Karpas-422 (cell line): ENCODE measurements around the gene SH3PXD2B. TPM values are rescaled to one million over a fixed set of nuclear protein-coding genes. Genes with fewer than 3 reads are reported as not detected.
"Not testable (repeated sequence)": the region's sequence is repeated elsewhere in the genome, so short reads cannot be mapped to it uniquely, and the experiment has no call there.

Source experiments
- DNase-seq: peaks from one replicate; pipeline ENCODE4 v3.0.0-alpha.2; 2015
- H2AFZ ChIP-seq: fragments of 200-600 bp; sonication (generic); 2 replicates; pipeline ENCODE4 v1.6.1; 2014; ENCODE audit warnings: antibody characterized with exemption, low read length, mixed read lengths
- H3K27ac ChIP-seq: fragments of 200-600 bp; sonication (generic); 2 replicates; pipeline ENCODE4 v1.5.1; 2014; ENCODE audit warnings: mild to moderate bottlenecking, low read length, moderate library complexity
- H3K27me3 ChIP-seq: fragments of 200-600 bp; sonication (generic); 2 replicates; pipeline ENCODE4 v1.6.1; 2014; ENCODE audit warnings: low read length, mixed read lengths
- H3K36me3 ChIP-seq: fragments of 200-600 bp; sonication (generic); 2 replicates; pipeline ENCODE4 v1.6.1; 2014; ENCODE audit warnings: low read length, mixed read lengths; ENCODE audit not compliant: insufficient read depth
- H3K4me1 ChIP-seq: fragments of 200-600 bp; sonication (generic); 2 replicates; pipeline ENCODE4 v1.6.1; 2014; ENCODE audit warnings: mild to moderate bottlenecking, low read length, mixed read lengths
- H3K4me2 ChIP-seq: fragments of 200-600 bp; sonication (generic); 2 replicates; pipeline ENCODE4 v1.6.1; 2014; ENCODE audit warnings: low read length, low read depth, mild to moderate bottlenecking; ENCODE audit not compliant: poor library complexity, severe bottlenecking
- H3K4me3 ChIP-seq: fragments of 200-600 bp; sonication (generic); 2 replicates; pipeline ENCODE4 v1.5.1; 2014; ENCODE audit warnings: mild to moderate bottlenecking, antibody characterized with exemption, low read length, mixed read lengths
- H3K79me2 ChIP-seq: fragments of 200-600 bp; sonication (generic); 2 replicates; pipeline ENCODE4 v1.6.1; 2014; ENCODE audit warnings: mild to moderate bottlenecking, low read length, mixed read lengths
- H3K9ac ChIP-seq: fragments of 200-600 bp; sonication (generic); 2 replicates; pipeline ENCODE4 v1.6.0; 2014; ENCODE audit warnings: low read length
- H3K9me2 ChIP-seq: fragments of 200-600 bp; sonication (generic), shearing (Covaris generic); replicated peaks from 2 replicates; pipeline ENCODE4 v1.6.0; 2014; ENCODE audit warnings: mild to moderate bottlenecking, low read length, moderate library complexity; ENCODE audit not compliant: insufficient read depth
- H3K9me3 ChIP-seq: fragments of 300-700, 200-600 bp; sonication (generic); 2 replicates; pipeline ENCODE4 v1.6.1; 2014; ENCODE audit warnings: low read length, mixed read lengths
- H4K20me1 ChIP-seq: fragments of 200-600 bp; sonication (generic); 2 replicates; pipeline ENCODE4 v1.6.1; 2014; ENCODE audit warnings: mild to moderate bottlenecking, antibody characterized with exemption, low read length, low read depth; ENCODE audit not compliant: insufficient read depth
- total RNA-seq: library from RNA; depleted of rRNA; stranded (reverse); fragments of >200 nt; shearing (Covaris generic); gene quantifications from 2 replicates; pipeline ENCODE4 v1.2.3, GENCODE V29; 2014; ENCODE audit warnings: low replicate concordance

The SH3PXD2B gene
- total RNA-seq, 1 experiment from 2014 or later = 0.15 TPM

DNA sequence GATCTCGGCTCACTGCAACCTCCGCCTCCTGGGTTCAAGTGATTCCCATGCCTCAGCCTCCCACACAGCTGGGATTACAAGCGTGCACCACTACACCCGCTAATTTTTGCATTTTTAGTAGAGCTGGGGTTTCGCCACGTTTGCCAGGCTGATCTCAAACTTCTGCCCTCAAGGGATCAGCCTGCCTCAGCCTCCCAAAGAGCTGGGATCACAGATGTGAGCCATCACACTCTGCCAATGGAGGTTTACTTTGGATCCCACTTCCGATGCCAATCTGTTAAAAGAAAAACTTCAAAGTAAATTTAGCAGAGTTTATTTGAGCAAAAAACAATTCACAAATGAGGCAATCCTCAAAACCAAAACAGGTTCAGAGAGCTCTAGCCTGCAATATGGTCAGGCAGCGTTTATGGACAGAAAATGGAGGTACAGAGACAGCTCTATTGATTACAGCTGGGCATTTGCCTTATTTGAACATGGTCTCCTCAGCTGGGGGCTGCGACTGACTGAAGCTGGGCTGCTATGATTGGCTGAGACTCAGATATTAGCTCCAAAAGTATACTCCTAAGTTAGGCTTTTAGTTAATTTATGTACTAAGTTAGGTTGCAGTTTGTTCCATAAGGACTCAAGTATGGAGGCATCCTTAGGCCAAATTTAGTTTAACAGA, 152.1 kb downstream of the SH3PXD2B start:
- H4K20me1 ChIP-seq = no peaks in the 10 kb centered on the region
- no peaks in the 10 kb centered on the region for H3K79me2 ChIP-seq
- H3K4me3 ChIP-seq = no peak overlapping the region
- H3K36me3 ChIP-seq = no peaks in the 10 kb centered on the region
- no peak overlapping the region for H2AFZ ChIP-seq
- no peak overlapping the region for H3K9ac ChIP-seq
- no peaks in the 10 kb centered on the region for H3K4me1 ChIP-seq
- DNase-seq = no peak
- H3K4me2 ChIP-seq = no peak overlapping the region
- H3K9me2 ChIP-seq = no peaks in the 10 kb centered on the region
- no peak overlapping the region for H3K27ac ChIP-seq
- no peaks in the 10 kb centered on the region for H3K27me3 ChIP-seq
- no peaks in the 10 kb centered on the region for H3K9me3 ChIP-seq

DNA sequence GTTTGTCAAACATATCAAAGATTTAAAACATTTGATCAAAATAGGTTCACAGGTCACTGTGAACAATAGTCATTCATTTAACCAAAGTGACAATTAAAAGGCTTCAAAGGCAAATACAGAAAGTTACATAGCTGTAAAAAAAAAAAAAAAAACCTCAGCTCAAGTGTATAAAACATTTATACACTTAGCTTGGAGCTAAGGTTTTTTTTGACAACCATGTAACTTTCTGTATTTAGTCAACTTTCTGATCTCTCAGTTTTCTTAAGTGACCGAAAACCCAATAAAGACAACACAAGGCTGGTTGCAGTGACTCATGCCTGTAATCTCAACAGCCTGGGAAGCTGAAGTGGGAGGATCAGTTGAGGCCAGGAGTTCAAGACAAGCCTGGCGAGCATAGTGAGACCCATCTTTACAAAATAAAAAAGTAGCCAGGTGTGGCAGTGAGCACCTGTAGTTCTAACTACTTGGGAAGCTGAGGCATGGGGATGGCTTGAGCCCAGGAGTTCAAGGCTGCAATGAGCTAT, 154.3 kb downstream of the SH3PXD2B start:
- no peak overlapping the region for H2AFZ ChIP-seq
- H4K20me1 ChIP-seq = no peaks in the 10 kb centered on the region
- H3K9me2 ChIP-seq = no peaks in the 10 kb centered on the region
- no peaks in the 10 kb centered on the region for H3K79me2 ChIP-seq
- no peaks in the 10 kb centered on the region for H3K4me1 ChIP-seq
- H3K27me3 ChIP-seq = no peaks in the 10 kb centered on the region
- no peak for DNase-seq
- H3K4me2 ChIP-seq = no peak overlapping the region
- no peak overlapping the region for H3K4me3 ChIP-seq
- no peak overlapping the region for H3K9ac ChIP-seq
- no peaks in the 10 kb centered on the region for H3K36me3 ChIP-seq
- no peaks in the 10 kb centered on the region for H3K9me3 ChIP-seq
- H3K27ac ChIP-seq = no peak overlapping the region

DNA sequence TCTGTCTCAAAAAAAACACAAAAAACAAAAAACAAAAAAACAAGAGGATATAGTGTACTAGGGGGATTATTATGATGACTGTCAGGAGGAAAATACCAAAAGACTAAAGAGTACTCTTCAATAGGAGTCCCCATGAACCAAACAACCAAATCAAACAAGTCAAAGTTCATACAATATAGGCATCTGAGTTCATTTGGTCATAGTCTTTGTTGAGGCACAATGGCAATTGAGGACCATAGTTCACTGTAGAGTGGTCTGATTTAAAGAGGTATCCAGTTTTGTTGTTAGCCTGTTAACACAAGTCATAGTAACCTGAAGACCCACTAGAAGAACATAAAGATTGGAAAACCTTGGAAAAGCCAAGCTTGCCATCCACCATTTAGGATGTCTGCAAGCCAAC, 159.5 kb downstream of the SH3PXD2B start:
- H3K27ac ChIP-seq = no peak overlapping the region
- H3K4me1 ChIP-seq = 0 out of 2 replicates have a peak, but pooled peaks cover 3% of the 10 kb centered on the region
- no peaks in the 10 kb centered on the region for H3K36me3 ChIP-seq
- H4K20me1 ChIP-seq = no peaks in the 10 kb centered on the region
- H3K27me3 ChIP-seq = no peaks in the 10 kb centered on the region
- H3K9me2 ChIP-seq = no peaks in the 10 kb centered on the region
- no peak overlapping the region for H3K4me2 ChIP-seq
- H3K9me3 ChIP-seq = no peaks in the 10 kb centered on the region
- no peak for DNase-seq
- no peak overlapping the region for H3K4me3 ChIP-seq
- no peak overlapping the region for H3K9ac ChIP-seq
- no peak overlapping the region for H2AFZ ChIP-seq
- no peaks in the 10 kb centered on the region for H3K79me2 ChIP-seq

- Histone ChIP-seq H3K9me3 (no peaks in the 10 kb centered on the region), H3K79me2 (no peaks in the 10 kb centered on the region), H3K9me2 (no peaks in the 10 kb centered on the region), H3K27me3 (no peaks in the 10 kb centered on the region), H3K4me2 (no peak overlapping the region), H4K20me1 (no peaks in the 10 kb centered on the region), H3K27ac (no peak overlapping the region), H2AFZ (no peak overlapping the region), H3K4me3 (no peak overlapping the region), H3K4me1 (0 out of 2 replicates have a peak, but pooled peaks cover 3% of the 10 kb centered on the region), H3K9ac (no peak overlapping the region), H3K36me3 (no peaks in the 10 kb centered on the region)
- DNase-seq = no peak
Measured at GRCh38 chr5:172293745-172294342, 160.5 kb downstream of the SH3PXD2B start.

DNA sequence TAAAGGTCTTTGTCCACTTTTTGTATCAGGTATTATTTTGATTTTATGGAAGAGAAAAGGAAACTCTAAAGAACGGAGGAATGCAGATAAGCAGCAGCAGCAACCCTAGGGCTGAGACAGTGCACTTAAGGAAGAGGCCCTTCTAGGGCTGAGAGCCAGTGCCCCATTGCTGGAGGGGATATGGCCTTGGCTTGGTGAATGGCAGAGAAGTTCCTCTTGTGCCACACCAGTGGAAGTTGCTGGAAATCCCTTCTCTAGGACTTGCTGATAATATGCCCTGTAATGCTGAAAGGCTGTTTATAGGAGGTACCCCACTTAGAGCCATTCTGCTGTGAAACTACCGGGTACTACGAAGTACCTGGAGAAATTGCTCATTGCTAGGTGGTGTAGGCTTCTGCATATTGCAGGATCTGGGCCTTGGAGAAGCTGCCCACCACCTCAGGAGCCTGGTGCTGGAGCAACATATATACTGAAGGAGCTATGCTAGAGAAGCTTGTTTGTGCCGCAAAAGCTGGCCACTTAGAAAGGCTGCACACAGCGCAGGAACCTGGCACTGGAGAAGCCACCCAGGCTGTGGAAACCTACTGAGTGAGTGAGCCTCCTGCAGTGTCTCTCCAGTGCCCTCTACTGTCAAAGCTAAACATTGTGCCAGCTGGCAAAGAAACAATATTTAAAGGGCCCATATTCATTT, 161.1 kb downstream of the SH3PXD2B start:
- no peaks in the 10 kb centered on the region for H4K20me1 ChIP-seq
- no peak overlapping the region for H3K9ac ChIP-seq
- no peak overlapping the region for H3K27ac ChIP-seq
- no peaks in the 10 kb centered on the region for H3K27me3 ChIP-seq
- no peaks in the 10 kb centered on the region for H3K79me2 ChIP-seq
- H2AFZ ChIP-seq = no peak overlapping the region
- H3K4me3 ChIP-seq = no peak overlapping the region
- H3K36me3 ChIP-seq = no peaks in the 10 kb centered on the region
- peak overlapping the region; percentile 6 for H3K4me2 ChIP-seq
- no peaks in the 10 kb centered on the region for H3K9me3 ChIP-seq
- no peaks in the 10 kb centered on the region for H3K9me2 ChIP-seq
- peak; percentile 89 for DNase-seq
- 0 out of 2 replicates have a peak, but pooled peaks cover 3% of the 10 kb centered on the region for H3K4me1 ChIP-seq

DNA sequence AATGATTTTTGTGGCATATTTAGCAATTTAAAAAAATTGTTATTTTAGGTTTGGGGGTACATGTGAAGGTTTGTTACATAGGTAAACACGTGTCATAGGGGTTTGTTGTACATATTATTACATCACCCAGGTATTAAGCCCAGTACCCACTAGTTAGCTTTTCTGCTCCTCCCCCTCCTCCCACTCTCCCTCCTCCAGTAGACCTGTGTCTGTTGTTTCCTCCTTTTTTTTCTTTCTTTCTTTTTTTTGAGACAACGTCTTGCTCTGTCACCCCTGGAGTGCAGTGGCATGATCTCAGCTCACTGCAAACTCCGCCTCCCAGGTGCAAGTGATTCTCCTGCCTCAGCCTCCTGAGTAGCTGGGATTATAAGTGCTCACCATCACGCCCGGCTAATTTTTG, 162.5 kb downstream of the SH3PXD2B start:
- not testable (repeated sequence) for H3K9me2 ChIP-seq, H3K4me3 ChIP-seq, H3K36me3 ChIP-seq, H3K4me2 ChIP-seq, H2AFZ ChIP-seq, H4K20me1 ChIP-seq, H3K9me3 ChIP-seq, DNase-seq, H3K27ac ChIP-seq, H3K79me2 ChIP-seq, H3K9ac ChIP-seq, H3K27me3 ChIP-seq, H3K4me1 ChIP-seq

- H4K20me1 ChIP-seq = no peaks in the 10 kb centered on the region
- no peak overlapping the region for H3K4me2 ChIP-seq
- H3K36me3 ChIP-seq = no peaks in the 10 kb centered on the region
- H3K4me1 ChIP-seq = peaks cover 15% of the 10 kb centered on the region
- no peak overlapping the region for H3K4me3 ChIP-seq
- H3K9me3 ChIP-seq = no peaks in the 10 kb centered on the region
- no peaks in the 10 kb centered on the region for H3K9me2 ChIP-seq
- no peak overlapping the region for H3K9ac ChIP-seq
- no peak overlapping the region for H3K27ac ChIP-seq
- no peaks in the 10 kb centered on the region for H3K27me3 ChIP-seq
- DNase-seq = no peak
- no peaks in the 10 kb centered on the region for H3K79me2 ChIP-seq
- no peak overlapping the region for H2AFZ ChIP-seq
Measured at GRCh38 chr5:172288465-172288864, 165.9 kb downstream of the SH3PXD2B start.

- not testable (repeated sequence) for H3K36me3 ChIP-seq, H3K4me2 ChIP-seq, H3K9me3 ChIP-seq, H3K9me2 ChIP-seq, H3K27me3 ChIP-seq, DNase-seq, H2AFZ ChIP-seq, H3K9ac ChIP-seq, H4K20me1 ChIP-seq, H3K27ac ChIP-seq, H3K4me3 ChIP-seq
- Histone ChIP-seq H3K79me2 (peaks cover 13% of the 10 kb centered on the region), H3K4me1 (peaks cover 16% of the 10 kb centered on the region)
Measured at GRCh38 chr5:172287140-172287539, 167.2 kb downstream of the SH3PXD2B start.
